Measurements from ENCODE around the gene DGKG.

DGKG gene

DNA sequence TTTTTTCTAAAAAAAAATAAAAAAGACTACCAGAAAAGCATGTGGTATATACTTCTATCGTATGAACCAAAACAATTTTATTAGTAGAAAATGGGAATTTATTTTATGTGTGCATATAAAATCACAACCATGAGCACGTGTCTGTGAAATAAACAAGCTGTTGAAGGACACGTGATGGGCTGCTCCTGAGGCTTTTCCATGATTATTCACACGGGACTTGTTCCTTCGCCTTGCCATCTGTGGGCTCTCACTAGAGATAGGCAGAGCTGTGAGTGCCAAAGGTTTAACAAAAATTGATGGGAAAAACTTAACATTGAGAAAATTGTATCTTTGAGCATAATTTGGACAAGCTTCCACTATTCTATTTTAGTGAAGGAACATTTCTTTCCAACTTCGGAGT lies 240.8 kb downstream of the DGKG start:
- DNase-seq (ENCODE audit: extremely low spot score, insufficient read length, low read depth) (no peak), FAIRE-seq (no peak)

GRCh38 chr3:186119499-186119898 lies 242.5 kb downstream of the DGKG start:
- FAIRE-seq: no peak
- DNase-seq (ENCODE audit: extremely low spot score, insufficient read length, low read depth): no peak

GRCh38 chr3:186118692-186119091 lies 243.3 kb downstream of the DGKG start:
- no peak for FAIRE-seq
- DNase-seq (ENCODE audit: extremely low spot score, insufficient read length, low read depth): no peak

GRCh38 chr3:186117521-186118134 lies 244.4 kb downstream of the DGKG start:
- DNase-seq (ENCODE audit: extremely low spot score, insufficient read length, low read depth): no peak
- FAIRE-seq: no peak

DNA sequence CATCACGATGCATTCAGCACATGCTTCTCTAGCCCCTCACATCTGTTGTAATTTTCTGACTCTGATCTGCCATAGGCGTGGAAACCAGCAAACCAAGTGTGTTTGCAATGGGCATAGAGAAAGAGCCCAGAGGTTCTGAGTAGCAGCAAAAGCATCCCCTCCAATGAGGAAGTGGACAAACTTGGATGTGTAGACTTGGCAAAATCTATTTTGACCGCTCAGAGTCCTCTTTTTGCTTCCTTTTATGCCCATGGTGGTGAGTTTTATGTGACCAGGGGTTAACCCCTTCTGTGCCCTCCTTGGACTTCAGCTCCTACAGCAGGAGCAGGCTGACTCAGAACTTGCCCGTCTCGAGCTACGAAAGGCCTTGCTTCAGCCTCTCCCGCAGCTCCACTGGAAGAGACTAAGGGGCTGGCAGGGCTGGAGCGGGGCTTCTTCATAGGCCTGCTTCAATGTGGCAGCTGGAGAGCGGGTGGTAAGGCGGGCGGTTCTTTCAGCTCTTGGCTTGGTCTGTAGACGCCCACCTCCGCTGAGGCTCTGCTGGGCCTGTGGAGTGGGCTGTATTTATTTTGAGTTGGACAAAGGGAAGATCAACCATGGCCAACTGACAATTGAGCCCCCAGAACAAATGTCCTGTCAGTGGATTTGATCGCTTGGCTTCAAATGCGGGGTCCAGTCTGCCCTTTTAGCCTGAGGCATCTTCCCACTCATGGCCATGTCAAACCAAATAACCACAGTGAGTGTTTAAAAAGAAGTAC lies 246.6 kb downstream of the DGKG start:
- DNase-seq (ENCODE audit: extremely low spot score, insufficient read length, low read depth) (no peak), FAIRE-seq (no peak)

GRCh38 chr3:186110975-186111974 lies 250.8 kb downstream of the DGKG start:
- no peak for FAIRE-seq
- DNase-seq (ENCODE audit: extremely low spot score, insufficient read length, low read depth): no peak

DNA sequence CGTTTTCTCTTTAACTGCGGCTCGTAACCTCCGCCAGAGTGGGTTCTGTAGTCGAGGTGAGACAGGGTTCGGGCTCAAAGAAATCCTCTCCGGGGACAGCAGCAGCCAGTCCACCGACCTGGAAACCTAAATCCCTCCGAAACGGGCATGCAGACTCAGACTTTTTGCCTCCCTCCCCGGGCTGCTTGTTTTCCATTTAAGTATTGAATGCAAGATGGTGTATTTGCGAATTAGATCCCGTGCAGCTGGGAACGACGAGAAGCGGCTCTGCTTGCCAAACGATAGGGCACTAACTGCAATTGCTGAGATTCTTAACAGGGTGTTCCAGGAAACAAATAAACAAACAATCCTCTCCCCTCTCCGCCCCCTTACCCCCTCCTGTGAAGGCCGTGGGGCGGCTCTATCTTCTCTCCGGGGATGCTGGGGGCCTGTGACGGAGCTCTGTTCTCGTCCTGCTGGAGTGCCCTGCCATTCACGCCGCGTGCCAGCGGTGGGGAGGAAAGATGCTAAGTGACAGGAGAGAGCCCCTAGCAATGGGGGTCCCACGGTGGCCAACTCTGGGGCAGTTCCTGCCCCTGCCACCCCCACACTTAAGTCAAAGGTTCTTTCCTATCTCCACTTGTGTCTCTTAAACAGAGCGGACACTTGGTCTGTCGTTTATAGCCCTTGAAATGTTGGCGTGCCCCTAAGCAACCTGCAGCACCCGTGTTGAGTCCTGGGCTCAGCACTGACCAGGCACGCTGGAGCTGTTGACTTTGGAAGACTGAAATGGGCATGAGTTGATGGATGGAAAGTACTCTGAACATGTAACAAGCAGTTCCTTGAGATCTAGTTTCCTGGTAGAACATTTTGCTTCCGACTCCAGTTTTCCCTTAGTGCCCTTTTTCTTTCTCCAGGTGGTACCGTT lies 251.9 kb downstream of the DGKG start:
- no peak for FAIRE-seq
- DNase-seq (ENCODE audit: extremely low spot score, insufficient read length, low read depth): no peak

GRCh38 chr3:186108941-186109865 lies 252.8 kb downstream of the DGKG start, which contains the start of gene ETV5:
Gene ETV5 (minus strand): TSS chr3:186109089. CDS start chr3:186105868, 3,221 bp downstream.
- FAIRE-seq (peak; percentile 96), DNase-seq (ENCODE audit: extremely low spot score, insufficient read length, low read depth) (peak; percentile 95)

- FAIRE-seq (no peak), DNase-seq (ENCODE audit: extremely low spot score, insufficient read length, low read depth) (peak; percentile 14)
These were observed 253.7 kb downstream of the DGKG start for GRCh38 chr3:186108106-186108940.

- FAIRE-seq: peak; percentile 61
- peak; percentile 36 for DNase-seq (ENCODE audit: extremely low spot score, insufficient read length, low read depth)
These were observed 254.6 kb downstream of the DGKG start for GRCh38 chr3:186107215-186108105.

DNA sequence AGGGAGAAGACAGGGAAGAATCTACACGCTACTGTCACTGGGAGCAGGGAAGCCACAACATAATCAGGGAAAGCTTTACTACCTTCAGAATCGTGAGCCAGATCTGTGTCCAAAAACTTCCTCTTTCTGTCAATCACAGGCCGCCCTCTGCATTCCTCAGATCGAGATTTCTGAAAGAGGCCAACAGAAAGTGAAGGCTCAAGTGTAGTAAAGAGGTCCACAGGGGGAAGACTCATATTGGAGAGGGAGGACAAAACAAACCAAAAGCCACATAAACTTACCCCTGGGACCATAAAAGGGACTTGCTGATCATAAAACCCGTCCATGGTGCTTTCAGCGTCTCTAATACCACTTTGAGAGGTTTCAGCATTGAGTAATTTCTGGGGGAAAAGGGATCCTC lies 256.5 kb downstream of the DGKG start:
- no peak for FAIRE-seq
- DNase-seq (ENCODE audit: extremely low spot score, insufficient read length, low read depth): no peak

- no peak for DNase-seq (ENCODE audit: extremely low spot score, insufficient read length, low read depth)
- no peak for FAIRE-seq
These were observed 259.3 kb downstream of the DGKG start for GRCh38 chr3:186102687-186103086.

- no peak for FAIRE-seq
- no peak for DNase-seq (ENCODE audit: extremely low spot score, insufficient read length, low read depth)
These were observed 261.6 kb downstream of the DGKG start for GRCh38 chr3:186100398-186100797.

DNA sequence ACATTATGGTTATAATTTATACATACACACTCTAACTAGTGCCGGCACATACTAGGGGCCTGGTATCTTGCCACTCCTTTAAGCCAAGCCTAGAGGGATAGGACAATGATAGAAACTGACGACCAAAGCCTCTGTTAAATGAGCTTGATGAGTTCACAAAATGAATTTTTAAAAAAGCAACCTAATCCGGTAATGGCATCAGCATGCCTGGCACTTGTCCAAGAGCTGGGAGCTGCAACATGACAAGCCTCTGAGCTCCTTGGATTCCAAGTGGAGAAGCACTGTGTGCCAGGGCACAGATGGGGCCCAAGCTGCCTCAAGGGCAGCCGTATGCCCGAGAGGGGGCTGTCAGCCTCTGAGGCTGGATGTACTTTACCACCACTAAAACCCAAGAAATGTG lies 262.9 kb downstream of the DGKG start:
- DNase-seq (ENCODE audit: extremely low spot score, insufficient read length, low read depth): no peak
- FAIRE-seq: no peak

- DNase-seq (ENCODE audit: extremely low spot score, insufficient read length, low read depth): no peak
- FAIRE-seq: no peak
These were observed 263.3 kb downstream of the DGKG start for GRCh38 chr3:186098740-186099139.

DNA sequence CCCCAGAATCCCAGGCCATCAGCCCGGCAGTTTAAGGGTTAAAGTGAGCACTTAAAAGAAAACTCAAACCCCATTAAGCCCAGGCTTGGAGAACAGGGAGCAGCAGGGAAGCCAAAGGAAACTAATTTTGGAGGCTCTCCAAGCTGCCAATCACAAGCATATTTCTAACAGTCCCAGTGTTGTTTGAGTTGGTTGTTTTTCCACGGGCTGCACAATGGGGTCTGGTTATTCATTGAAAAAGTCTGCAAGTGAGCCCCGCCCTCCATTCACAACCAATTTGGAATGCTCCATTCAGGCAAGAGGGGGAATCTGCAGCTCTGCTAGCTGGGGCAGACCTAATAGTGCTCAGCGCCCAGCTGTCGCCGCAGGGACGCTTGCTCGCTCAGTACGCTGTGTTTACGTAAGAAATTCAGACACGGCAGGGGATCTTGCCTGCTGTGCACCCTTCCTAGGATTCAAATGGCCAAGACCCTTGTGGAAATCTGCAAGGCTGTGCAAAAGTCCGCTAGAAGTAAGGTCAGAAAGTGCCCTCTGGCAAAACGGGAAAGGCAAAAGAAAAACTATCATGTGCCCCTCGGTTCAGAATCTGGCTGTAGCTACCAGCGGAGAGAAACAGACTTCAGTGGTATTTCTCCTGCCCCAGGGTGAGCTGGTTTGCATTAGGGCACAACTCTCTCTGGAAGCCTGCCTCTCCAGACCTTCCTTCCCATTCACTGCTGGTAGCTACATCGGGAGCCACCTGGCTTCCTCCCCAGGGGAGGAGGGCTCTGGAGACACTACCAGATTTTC lies 264.2 kb downstream of the DGKG start:
- no peak for DNase-seq (ENCODE audit: extremely low spot score, insufficient read length, low read depth)
- FAIRE-seq: no peak

Measured in GM18507 (cell line).